ENCODE results near the gene LPO.
A peak's percentile ranks its signal among the peaks of the same experiment; 100 is the strongest.

The LPO gene

DNA sequence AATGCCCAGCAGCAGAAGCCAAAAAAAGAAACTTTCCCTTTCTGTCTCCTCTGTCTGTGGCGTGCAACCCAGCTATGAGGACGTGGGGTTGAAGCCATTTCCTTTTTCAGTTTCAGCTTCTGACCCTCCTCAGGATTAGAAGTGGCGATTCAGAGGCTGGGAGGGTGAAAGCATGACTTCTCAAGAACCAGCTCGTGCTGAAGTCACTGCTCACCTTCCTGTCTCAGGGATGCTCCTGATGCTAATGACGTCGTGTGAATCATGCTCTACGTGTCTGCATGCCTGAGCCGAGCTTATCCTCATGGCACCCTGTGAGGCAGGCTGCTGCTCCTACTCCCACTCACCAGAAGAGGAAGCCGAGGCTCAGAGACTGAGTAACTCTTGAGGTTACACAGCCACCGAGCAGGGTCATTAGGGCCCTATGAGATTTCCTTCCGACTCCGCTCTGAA is 5.7 kb upstream of the LPO start:
- Histone ChIP-seq H2BK120ac (ENCODE audit: insufficient read depth, low read length, poor library complexity) (no peak overlapping the region), H3K79me2 (ENCODE audit: control insufficient read depth, insufficient read depth, low read length, poor library complexity) (no peaks in the 10 kb centered on the region), H3K4me3 (ENCODE audit: low read depth, low read length) (no peak overlapping the region), H3K9me3 (ENCODE audit: insufficient read depth, low read depth, low read length) (no peaks in the 10 kb centered on the region), H3K14ac (ENCODE audit: low read length) (no peak overlapping the region), H4K91ac (ENCODE audit: low read depth, low read length) (no peak overlapping the region), H3K9ac (ENCODE audit: low read length) (no peak overlapping the region), H3K4me1 (ENCODE audit: control insufficient read depth in 1 of 2, insufficient read depth in 2 of 2, low read length in 2 of 2) (no peaks in the 10 kb centered on the region), H4K8ac (ENCODE audit: low read depth, low read length) (no peak overlapping the region), H3K18ac (ENCODE audit: low read length) (no peak overlapping the region), H3K27me3 (ENCODE audit: insufficient read depth, low read length) (no peaks in the 10 kb centered on the region), H3K79me1 (ENCODE audit: low read length) (no peaks in the 10 kb centered on the region), H2AFZ (ENCODE audit: insufficient read depth, low read length, poor library complexity) (no peak overlapping the region), H3K4ac (ENCODE audit: low read depth, low read length) (no peak overlapping the region), H3K27ac (ENCODE audit: low read depth, low read length) (no peak overlapping the region), H2BK5ac (ENCODE audit: low read depth, low read length, poor library complexity) (no peak overlapping the region), H4K12ac (ENCODE audit: low read depth, low read length) (no peak overlapping the region), H3K23ac (ENCODE audit: low read length) (no peak overlapping the region), H3K4me2 (ENCODE audit: low read length) (no peak overlapping the region), H3K36me3 (ENCODE audit: control insufficient read depth in 1 of 2, insufficient read depth in 2 of 2, low read length in 2 of 2) (no peaks in the 10 kb centered on the region), H2AK5ac (ENCODE audit: low read length) (no peak overlapping the region), H2BK12ac (ENCODE audit: low read length) (no peak overlapping the region)
- peak; percentile 48 to 53 for DNase-seq
- WGBS (ENCODE audit: extremely low coverage, insufficient coverage, insufficient read length) = no CpG with 5 or more reads among the region's 12 CpGs

DNA sequence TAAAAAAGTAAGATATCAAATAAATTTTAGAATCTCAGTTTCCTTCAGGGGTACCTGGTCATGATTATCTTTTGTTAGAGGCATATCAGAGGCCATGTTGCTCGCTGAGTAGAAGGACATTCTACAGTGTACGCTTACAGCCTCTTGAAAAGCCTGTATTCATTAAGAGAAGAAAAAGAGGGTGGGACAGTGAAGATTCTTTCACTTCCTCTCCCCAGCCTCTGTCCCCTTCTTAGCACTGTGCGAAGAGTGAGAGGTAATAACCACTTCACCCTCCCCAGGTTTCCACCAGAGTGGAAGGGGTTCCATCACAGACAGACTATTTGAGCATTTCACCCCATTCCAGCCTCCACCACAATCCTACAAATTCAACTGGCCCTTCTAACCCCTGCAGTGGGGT is 4.8 kb upstream of the LPO start:
- Histone ChIP-seq H4K91ac (ENCODE audit: low read depth, low read length) (no peak overlapping the region), H3K23ac (ENCODE audit: low read length) (no peak overlapping the region), H3K4me2 (ENCODE audit: low read length) (no peak overlapping the region), H2AK5ac (ENCODE audit: low read length) (no peak overlapping the region), H3K79me1 (ENCODE audit: low read length) (no peaks in the 10 kb centered on the region), H3K36me3 (ENCODE audit: control insufficient read depth in 1 of 2, insufficient read depth in 2 of 2, low read length in 2 of 2) (no peaks in the 10 kb centered on the region), H3K79me2 (ENCODE audit: control insufficient read depth, insufficient read depth, low read length, poor library complexity) (no peaks in the 10 kb centered on the region), H4K8ac (ENCODE audit: low read depth, low read length) (no peak overlapping the region), H3K27ac (ENCODE audit: low read depth, low read length) (no peak overlapping the region), H3K4me3 (ENCODE audit: low read depth, low read length) (no peak overlapping the region), H2BK12ac (ENCODE audit: low read length) (no peak overlapping the region), H3K9ac (ENCODE audit: low read length) (no peak overlapping the region), H2BK5ac (ENCODE audit: low read depth, low read length, poor library complexity) (no peak overlapping the region), H2AFZ (ENCODE audit: insufficient read depth, low read length, poor library complexity) (no peak overlapping the region), H3K14ac (ENCODE audit: low read length) (no peak overlapping the region), H3K27me3 (ENCODE audit: insufficient read depth, low read length) (no peaks in the 10 kb centered on the region), H4K12ac (ENCODE audit: low read depth, low read length) (no peak overlapping the region), H3K4ac (ENCODE audit: low read depth, low read length) (no peak overlapping the region), H2BK120ac (ENCODE audit: insufficient read depth, low read length, poor library complexity) (no peak overlapping the region), H3K9me3 (ENCODE audit: insufficient read depth, low read depth, low read length) (no peaks in the 10 kb centered on the region), H3K18ac (ENCODE audit: low read length) (no peak overlapping the region), H3K4me1 (ENCODE audit: control insufficient read depth in 1 of 2, insufficient read depth in 2 of 2, low read length in 2 of 2) (no peaks in the 10 kb centered on the region)
- no CpG with 5 or more reads among the region's 3 CpGs for WGBS (ENCODE audit: extremely low coverage, insufficient coverage, insufficient read length)
- no peak for DNase-seq

DNA sequence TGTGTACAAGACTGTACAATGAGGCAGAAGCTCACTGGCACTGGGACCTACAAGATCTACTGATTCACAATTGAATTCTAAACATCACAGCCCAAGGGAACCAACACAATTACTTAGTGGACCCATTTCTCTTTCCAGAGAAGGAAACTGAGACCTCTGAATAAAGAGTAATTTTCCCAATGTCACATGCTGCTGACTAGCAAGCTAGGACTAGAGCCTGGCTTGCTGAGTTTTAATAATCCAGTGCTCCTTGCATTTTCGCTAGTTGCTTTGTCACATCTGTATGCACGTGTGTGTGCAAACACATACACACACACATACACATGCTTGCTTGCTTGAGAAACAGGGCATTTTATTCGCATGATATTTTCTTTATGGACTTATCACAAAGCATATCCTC is 3.9 kb upstream of the LPO start:
- no peak overlapping the region for H4K91ac ChIP-seq (ENCODE audit: low read depth, low read length)
- H3K23ac ChIP-seq (ENCODE audit: low read length) = no peak overlapping the region
- DNase-seq = no peak
- no CpG with 5 or more reads among the region's 3 CpGs for WGBS (ENCODE audit: extremely low coverage, insufficient coverage, insufficient read length)
- H3K27ac ChIP-seq (ENCODE audit: low read depth, low read length) = no peak overlapping the region
- no peak overlapping the region for H3K18ac ChIP-seq (ENCODE audit: low read length)
- H3K79me1 ChIP-seq (ENCODE audit: low read length) = no peaks in the 10 kb centered on the region
- H2BK120ac ChIP-seq (ENCODE audit: insufficient read depth, low read length, poor library complexity) = no peak overlapping the region
- H3K79me2 ChIP-seq (ENCODE audit: control insufficient read depth, insufficient read depth, low read length, poor library complexity) = no peaks in the 10 kb centered on the region
- H3K9me3 ChIP-seq (ENCODE audit: insufficient read depth, low read depth, low read length) = no peaks in the 10 kb centered on the region
- no peak overlapping the region for H4K8ac ChIP-seq (ENCODE audit: low read depth, low read length)
- H3K4me2 ChIP-seq (ENCODE audit: low read length) = no peak overlapping the region
- no peak overlapping the region for H2AK5ac ChIP-seq (ENCODE audit: low read length)
- no peak overlapping the region for H3K4ac ChIP-seq (ENCODE audit: low read depth, low read length)
- no peaks in the 10 kb centered on the region for H3K27me3 ChIP-seq (ENCODE audit: insufficient read depth, low read length)
- no peak overlapping the region for H2BK5ac ChIP-seq (ENCODE audit: low read depth, low read length, poor library complexity)
- no peak overlapping the region for H2BK12ac ChIP-seq (ENCODE audit: low read length)
- no peaks in the 10 kb centered on the region for H3K4me1 ChIP-seq (ENCODE audit: control insufficient read depth in 1 of 2, insufficient read depth in 2 of 2, low read length in 2 of 2)
- no peak overlapping the region for H3K9ac ChIP-seq (ENCODE audit: low read length)
- no peaks in the 10 kb centered on the region for H3K36me3 ChIP-seq (ENCODE audit: control insufficient read depth in 1 of 2, insufficient read depth in 2 of 2, low read length in 2 of 2)
- no peak overlapping the region for H4K12ac ChIP-seq (ENCODE audit: low read depth, low read length)
- H3K4me3 ChIP-seq (ENCODE audit: low read depth, low read length) = no peak overlapping the region
- no peak overlapping the region for H2AFZ ChIP-seq (ENCODE audit: insufficient read depth, low read length, poor library complexity)
- no peak overlapping the region for H3K14ac ChIP-seq (ENCODE audit: low read length)

DNA sequence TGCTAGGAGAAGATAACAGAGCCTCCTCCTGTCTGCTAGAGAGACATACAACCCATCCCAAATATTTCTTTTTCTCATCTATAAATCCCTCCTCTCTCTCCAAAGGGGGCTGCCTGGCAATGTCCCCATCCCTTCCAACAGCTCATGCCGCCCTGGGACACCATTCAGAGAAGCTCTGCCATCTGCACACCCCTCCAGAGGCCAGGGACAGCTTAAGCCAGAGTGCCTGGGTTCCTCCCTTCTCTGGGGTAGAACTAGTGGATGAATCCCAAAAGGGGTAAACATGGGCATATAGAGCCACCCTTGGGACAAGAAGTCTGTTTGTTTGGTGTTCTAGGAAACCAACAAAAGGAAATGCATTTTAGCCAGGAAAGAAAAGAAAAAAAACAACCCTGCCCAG is 2.6 kb upstream of the LPO start:
- no peak overlapping the region for H2AK5ac ChIP-seq (ENCODE audit: low read length)
- H3K27me3 ChIP-seq (ENCODE audit: insufficient read depth, low read length) = no peaks in the 10 kb centered on the region
- H3K9ac ChIP-seq (ENCODE audit: low read length) = no peak overlapping the region
- no peaks in the 10 kb centered on the region for H3K79me1 ChIP-seq (ENCODE audit: low read length)
- H2AFZ ChIP-seq (ENCODE audit: insufficient read depth, low read length, poor library complexity) = no peak overlapping the region
- no peak overlapping the region for H3K23ac ChIP-seq (ENCODE audit: low read length)
- no peak overlapping the region for H4K91ac ChIP-seq (ENCODE audit: low read depth, low read length)
- H3K4me1 ChIP-seq (ENCODE audit: control insufficient read depth in 1 of 2, insufficient read depth in 2 of 2, low read length in 2 of 2) = no peaks in the 10 kb centered on the region
- no peak overlapping the region for H3K18ac ChIP-seq (ENCODE audit: low read length)
- no peak overlapping the region for H2BK5ac ChIP-seq (ENCODE audit: low read depth, low read length, poor library complexity)
- no peak overlapping the region for H4K12ac ChIP-seq (ENCODE audit: low read depth, low read length)
- H3K27ac ChIP-seq (ENCODE audit: low read depth, low read length) = no peak overlapping the region
- H3K9me3 ChIP-seq (ENCODE audit: insufficient read depth, low read depth, low read length) = no peaks in the 10 kb centered on the region
- no peak overlapping the region for H2BK120ac ChIP-seq (ENCODE audit: insufficient read depth, low read length, poor library complexity)
- H4K8ac ChIP-seq (ENCODE audit: low read depth, low read length) = no peak overlapping the region
- no peak overlapping the region for H3K14ac ChIP-seq (ENCODE audit: low read length)
- no peaks in the 10 kb centered on the region for H3K79me2 ChIP-seq (ENCODE audit: control insufficient read depth, insufficient read depth, low read length, poor library complexity)
- DNase-seq = no peak
- no CpG with 5 or more reads among the region's 1 CpG for WGBS (ENCODE audit: extremely low coverage, insufficient coverage, insufficient read length)
- H3K36me3 ChIP-seq (ENCODE audit: control insufficient read depth in 1 of 2, insufficient read depth in 2 of 2, low read length in 2 of 2) = no peaks in the 10 kb centered on the region
- H3K4me2 ChIP-seq (ENCODE audit: low read length) = no peak overlapping the region
- no peak overlapping the region for H3K4ac ChIP-seq (ENCODE audit: low read depth, low read length)
- H3K4me3 ChIP-seq (ENCODE audit: low read depth, low read length) = no peak overlapping the region
- H2BK12ac ChIP-seq (ENCODE audit: low read length) = no peak overlapping the region

Measured in trophoblast cell (in vitro differentiated cells and primary cell).